Hindlimb muscle (tissue), 1 donor: ENCODE measurements around the gene CDX2. TPM values are rescaled to one million over a fixed set of nuclear protein-coding genes. Genes with fewer than 3 reads are reported as not detected.

Experiments used
- DNase-seq: peaks from one replicate; pipeline ENCODE4 v3.0.0-alpha.2; 2013
- polyA plus RNA-seq: library from polyadenylated mRNA; unstranded; fragments of 120-200 nt; gene quantifications from one replicate; pipeline ENCODE4 v1.2.1, GENCODE V29; 2013; ENCODE audit not compliant: insufficient read length

Gene CDX2
- polyA plus RNA-seq, 1 donor: not detected

- DNase-seq: no peak
Observed at GRCh38 chr13:27915301-27916207, 53.6 kb downstream of the CDX2 start.

- DNase-seq: no peak
Observed at GRCh38 chr13:27913160-27913559, 56.0 kb downstream of the CDX2 start.

- no peak for DNase-seq
Observed at GRCh38 chr13:27911521-27911920, 57.6 kb downstream of the CDX2 start.

Other genes starting within 250 kb of the CDX2 start
- not detected for gene GSX1, start 176.8 kb downstream of the CDX2 start, polyA plus RNA-seq
- not detected for gene PDX1, start 49.3 kb downstream of the CDX2 start, polyA plus RNA-seq
- gene URAD, start 19.4 kb upstream of the CDX2 start, polyA plus RNA-seq: not detected
- 0.32 TPM for gene FLT3, start 131.3 kb upstream of the CDX2 start, polyA plus RNA-seq
- 23.9 TPM for gene PAN3, start 169.2 kb upstream of the CDX2 start, polyA plus RNA-seq